Smooth muscle cell (in vitro differentiated cells): Measurements from ENCODE around the gene TSPEAR. TPM values are rescaled to one million over a fixed set of nuclear protein-coding genes. Genes with fewer than 3 reads are reported as not detected.

ENCODE experiments used
- DNase-seq: peaks from one replicate; lab custom pipeline; 2025; ENCODE audit not compliant: unreplicated experiment; lab: John Stamatoyannopoulos, UW
- H2AFZ ChIP-seq: fragments of 200-600 bp; sonication (generic); 2 replicates; pipeline ENCODE4 v1.6.0; 2016; ENCODE audit warnings: antibody characterized with exemption, low read depth, mild to moderate bottlenecking
- H3F3A ChIP-seq: fragments of 200-600 bp; sonication (generic); 2 replicates; pipeline ENCODE4 v1.6.0; 2017; ENCODE audit warnings: antibody characterized with exemption, low read depth
- H3K27ac ChIP-seq: fragments of 200-600 bp; sonication (generic); 2 replicates; pipeline ENCODE4 v1.5.1; 2016; ENCODE audit warnings: low read depth, mild to moderate bottlenecking
- H3K27me3 ChIP-seq: fragments of 200-600 bp; sonication (generic); 2 replicates; pipeline ENCODE4 v1.6.1; 2016; ENCODE audit warnings: low read depth, mild to moderate bottlenecking
- H3K36me3 ChIP-seq: fragments of 200-600 bp; sonication (generic); 2 replicates; pipeline ENCODE4 v1.5.1; 2016; ENCODE audit warnings: low read depth
- H3K4me1 ChIP-seq: fragments of 200-600 bp; sonication (generic); 2 replicates; pipeline ENCODE4 v1.5.1; 2016; ENCODE audit warnings: low read depth
- H3K4me2 ChIP-seq: fragments of 200-600 bp; sonication (generic); 2 replicates; pipeline ENCODE4 v1.6.0; 2016; ENCODE audit warnings: mild to moderate bottlenecking
- H3K4me3 ChIP-seq: fragments of 200-600 bp; sonication (generic); 2 replicates; pipeline ENCODE4 v1.5.1; 2016; ENCODE audit warnings: mild to moderate bottlenecking
- H3K79me2 ChIP-seq: fragments of 200-600 bp; sonication (generic); 2 replicates; pipeline ENCODE4 v1.6.0; 2016; ENCODE audit warnings: low read depth, mild to moderate bottlenecking
- H3K9ac ChIP-seq: fragments of 200-600 bp; sonication (generic); 2 replicates; pipeline ENCODE4 v1.6.0; 2016; ENCODE audit warnings: low read depth
- H3K9me3 ChIP-seq: fragments of 200-600 bp; sonication (generic); replicated peaks from 2 replicates; pipeline ENCODE4 v1.5.1; 2016; ENCODE audit warnings: low read depth
- H4K20me1 ChIP-seq: fragments of 200-600 bp; sonication (generic); 2 replicates; pipeline ENCODE4 v1.6.0; 2016; ENCODE audit warnings: low read depth
- CTCF ChIP-seq: fragments of 200-600 bp; sonication (generic); IDR thresholded peaks from 2 replicates; pipeline ENCODE4 v1.5.1; 2017; ENCODE audit warnings: borderline replicate concordance, mild to moderate bottlenecking, antibody characterized with exemption; ENCODE audit not compliant: insufficient read depth, poor library complexity, severe bottlenecking
- WGBS: methylation state at CpG from one replicate; pipeline ENCODE4 v1.1.7; 2016; ENCODE audit warnings: low lambda C conversion rate; 5-methylcytosine and 5-hydroxymethylcytosine counted together
- polyA plus RNA-seq: library from polyadenylated mRNA; unstranded; fragments of >200 nt; fragmentation: Nextera tagmentation; extraction: Ambion mirVana; gene quantifications from 2 replicates; pipeline ENCODE4 v1.2.1, GENCODE V29; 2016
- total RNA-seq: library from RNA; depleted of rRNA; stranded (reverse); fragments of >200 nt; gene quantifications from 2 replicates; pipeline ENCODE4 v1.2.3, GENCODE V29; 2014

Gene TSPEAR
- total and polyA plus RNA-seq, 2 experiments from 2014 or later, result 0.71 TPM; not detected in 1

- Histone ChIP-seq H3K36me3 (no peaks in the 10 kb centered on the region), H2AFZ (no peak overlapping the region), H3F3A (no peaks in the 10 kb centered on the region), H3K27me3 (no peaks in the 10 kb centered on the region), H3K4me2 (no peak overlapping the region), H3K4me1 (no peaks in the 10 kb centered on the region), H4K20me1 (no peaks in the 10 kb centered on the region), H3K27ac (no peak overlapping the region), H3K9ac (no peak overlapping the region), H3K9me3 (peaks cover 2% of the 10 kb centered on the region), H3K4me3 (no peak overlapping the region), H3K79me2 (no peaks in the 10 kb centered on the region)
- no peak for TF ChIP-seq CTCF
- 81% methylated on average over 16 of the region's 16 CpGs for WGBS
- DNase-seq, result no peak
These were observed 94.8 kb downstream of the TSPEAR start for GRCh38 chr21:44616591-44616926.

DNA sequence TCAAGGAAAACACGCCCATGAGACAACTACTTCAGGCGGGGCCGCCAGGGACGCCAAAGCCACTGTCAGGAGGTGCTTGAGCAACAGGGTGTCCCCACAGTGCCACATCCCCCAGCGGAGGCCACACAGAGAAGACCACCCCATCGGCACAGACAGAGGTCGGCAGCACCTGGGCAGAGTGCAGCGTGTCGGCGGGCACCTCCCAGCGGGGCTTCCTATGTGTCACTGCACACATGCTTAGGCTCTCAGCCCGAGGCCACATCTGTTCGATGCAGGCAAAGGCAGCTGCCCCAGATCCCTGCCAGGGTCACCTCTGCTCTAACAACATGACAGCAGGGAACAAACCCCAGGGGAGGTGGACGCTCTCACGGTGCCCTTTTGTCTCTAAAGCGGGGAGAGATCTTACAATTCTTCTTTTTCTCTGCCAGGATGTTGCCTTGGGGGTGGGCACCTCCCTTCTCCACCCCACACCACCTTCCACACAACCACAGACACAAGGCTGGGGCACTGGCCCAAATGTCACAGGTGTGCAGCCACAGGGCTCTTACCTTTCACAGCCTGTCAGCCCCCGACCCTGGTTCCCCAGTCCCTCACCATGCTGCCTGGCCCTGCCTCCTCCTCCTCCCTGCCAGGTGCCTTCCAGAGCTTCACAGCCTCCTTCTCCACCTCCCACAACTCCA is 95.3 kb downstream of the TSPEAR start:
- H3K9ac ChIP-seq, result no peak overlapping the region
- no peak for DNase-seq

DNA sequence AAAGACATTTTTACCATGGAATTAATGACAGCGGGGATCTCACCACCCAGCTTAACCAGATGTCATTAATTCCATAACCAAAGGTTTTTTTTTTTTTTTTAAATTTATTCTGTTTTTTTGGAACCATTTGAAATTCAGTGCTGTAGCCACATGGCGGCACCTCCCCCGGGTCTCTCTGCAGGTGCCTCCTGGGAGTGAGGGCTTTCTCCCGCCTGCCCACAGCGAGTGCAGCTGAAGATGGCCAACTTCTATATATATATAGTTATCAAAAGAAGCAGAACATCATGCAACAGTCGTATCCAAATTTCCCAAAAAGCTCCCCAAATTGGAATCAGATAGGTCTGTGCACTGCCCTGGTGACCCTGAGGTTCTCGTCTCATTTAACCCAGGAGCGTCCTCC is 95.9 kb downstream of the TSPEAR start:
- no peaks in the 10 kb centered on the region for H3K27me3 ChIP-seq
- no peak for DNase-seq
- no peak for TF ChIP-seq CTCF

More for the DNA sequence above, 95.3 kb downstream of the TSPEAR start:
- H3F3A ChIP-seq, result no peaks in the 10 kb centered on the region
- H3K4me1 ChIP-seq, result no peaks in the 10 kb centered on the region
- no peak overlapping the region for H2AFZ ChIP-seq
- no peak overlapping the region for H3K4me2 ChIP-seq
- H4K20me1 ChIP-seq, result no peaks in the 10 kb centered on the region
- peaks cover 2% of the 10 kb centered on the region for H3K9me3 ChIP-seq
- no peak overlapping the region for H3K4me3 ChIP-seq
- no peaks in the 10 kb centered on the region for H3K36me3 ChIP-seq
- no peaks in the 10 kb centered on the region for H3K27me3 ChIP-seq
- 90% methylated on average over 17 of the region's 17 CpGs for WGBS
- H3K79me2 ChIP-seq, result no peaks in the 10 kb centered on the region
- no peak overlapping the region for H3K27ac ChIP-seq
- no peak for TF ChIP-seq CTCF

GRCh38 chr21:44614961-44615391 is 96.4 kb downstream of the TSPEAR start:
- H2AFZ ChIP-seq, result no peak overlapping the region
- no peak overlapping the region for H3K4me2 ChIP-seq
- no peaks in the 10 kb centered on the region for H4K20me1 ChIP-seq
- TF ChIP-seq CTCF, result no peak
- H3K27ac ChIP-seq, result no peak overlapping the region
- no peaks in the 10 kb centered on the region for H3K4me1 ChIP-seq
- no peak for DNase-seq
- H3K27me3 ChIP-seq, result no peaks in the 10 kb centered on the region
- H3K9ac ChIP-seq, result no peak overlapping the region
- H3K4me3 ChIP-seq, result no peak overlapping the region
- H3F3A ChIP-seq, result no peaks in the 10 kb centered on the region
- H3K36me3 ChIP-seq, result no peaks in the 10 kb centered on the region
- H3K79me2 ChIP-seq, result no peaks in the 10 kb centered on the region
- peaks cover 9% of the 10 kb centered on the region for H3K9me3 ChIP-seq
- WGBS, result 94% methylated on average over 28 of the region's 28 CpGs

More for the DNA sequence above, 95.9 kb downstream of the TSPEAR start:
- WGBS, result 94% methylated on average over 8 of the region's 8 CpGs
- H3K4me2 ChIP-seq, result no peak overlapping the region
- H3K9ac ChIP-seq, result no peak overlapping the region
- H3K4me3 ChIP-seq, result no peak overlapping the region
- H3K36me3 ChIP-seq, result no peaks in the 10 kb centered on the region
- no peak overlapping the region for H3K27ac ChIP-seq
- H4K20me1 ChIP-seq, result no peaks in the 10 kb centered on the region
- no peaks in the 10 kb centered on the region for H3F3A ChIP-seq
- H3K9me3 ChIP-seq, result peaks cover 4% of the 10 kb centered on the region
- H3K79me2 ChIP-seq, result no peaks in the 10 kb centered on the region
- H3K4me1 ChIP-seq, result no peaks in the 10 kb centered on the region
- no peak overlapping the region for H2AFZ ChIP-seq
